Left lung (tissue), 14 donors: ENCODE measurements around the gene SYS1. TPM values are rescaled to one million over a fixed set of nuclear protein-coding genes. Genes with fewer than 3 reads are reported as not detected.

Source experiments
- ATAC-seq: fragments of 200-7000 bp; cut with Tn5 transposase; one replicate; pipeline ENCODE4 v1.9.1; 2020; ENCODE audit warnings: moderate library complexity
- DNase-seq, 4 donors: peaks; one replicate each; pipeline ENCODE4 v3.0.0-alpha.2; 2013 to 2020
- H3K27ac ChIP-seq, 2 donors: fragments of 200-600 bp; sonication (generic) in 1 of 2; one replicate each; pipeline versions ENCODE4 v1.5.0 to v1.8.0; 2020 to 2021
- H3K27me3 ChIP-seq, 2 donors: fragments of 200-600 bp; sonication (generic) in 1 of 2; one replicate each; pipeline versions ENCODE4 v1.5.0 to v1.8.0; 2020 to 2021
- H3K36me3 ChIP-seq, 2 donors: fragments of 200-600 bp; sonication (generic) in 1 of 2; one replicate each; pipeline versions ENCODE4 v1.5.0 to v1.8.0; 2020 to 2021
- H3K4me1 ChIP-seq, 2 donors: fragments of 200-600 bp; one replicate each; pipeline ENCODE4 v1.8.0; 2021
- H3K4me3 ChIP-seq, 2 donors: fragments of 200-600 bp; sonication (generic) in 1 of 2; one replicate each; pipeline versions ENCODE4 v1.5.0 to v1.8.0; 2020 to 2021; ENCODE audit warnings: mild to moderate bottlenecking in 1 of 2
- H3K9me3 ChIP-seq, 2 donors: fragments of 200-600 bp; sonication (generic) in 1 of 2; one replicate each; pipeline versions ENCODE4 v1.5.0 to v1.8.0; 2020 to 2021
- CTCF ChIP-seq, 2 donors: fragments of 200-600 bp; sonication (generic) in 1 of 2; IDR thresholded peaks; one replicate each; pipeline versions ENCODE4 v1.5.0 to v1.8.0; 2021; ENCODE audit warnings: antibody characterized with exemption in 2 of 2
- intact Hi-C, 2 donors: fragments of 100-400 bp; cut with DNase I; formaldehyde crosslinking; loops; one replicate each; pipeline versions ENCODE4 v1.11.2 to v1.14.2; 2022
- long read RNA-seq, 12 donors: library from polyadenylated mRNA in 2 of 12; unstranded in 2 of 12; transcript quantifications; one replicate each; pipeline ENCODE4 v2.0.0 and lab custom pipeline, GENCODE V29; 2019 to 2026
- polyA plus RNA-seq, 6 donors: library from polyadenylated mRNA; unstranded; fragments of 120-200 nt; gene quantifications; one replicate each; pipeline ENCODE4 v1.2.1, GENCODE V29; 2013; ENCODE audit not compliant: insufficient read length in 6 of 6
- total RNA-seq, 2 donors: library from RNA; stranded (reverse); fragmentation: NEBNext Ultra II Directional; extraction: Animal tissue kit (Norgen Biotek cat#: 25700); gene quantifications; one replicate each; pipeline ENCODE4 v1.2.1, GENCODE V29; 2021
- donor health status: DM: no; HTN: yes; CAD: no.
- donor health status: DM: no; HTN: no; CAD: no.

The SYS1 gene
- total RNA-seq = 10 to 100 TPM; 44.3 to 48.8 TPM
- 10 to 100 TPM; 20.8 to 27.3 (median 23.1) TPM for polyA plus RNA-seq
- long read RNA-seq, donor 1, transcript SYS1-201 (4 exons, 2,862 nt) = major isoform, 20 of 22 reads
- long read RNA-seq, donor 1, partial matches to known transcripts = 0 of 22 reads
- long read RNA-seq, donor 1, other reads (novel, unspliced or antisense) = 0 of 22 reads
- long read RNA-seq, donor 2, transcript SYS1-201 (4 exons, 2,862 nt) = major isoform, 14 of 17 reads
- long read RNA-seq, donor 2, partial matches to known transcripts = 0 of 17 reads
- long read RNA-seq, donor 2, other reads (novel, unspliced or antisense) = 0 of 17 reads
- long read RNA-seq, donor 3, transcript SYS1-201 (4 exons, 2,862 nt) = major isoform, 10 of 11 reads
- long read RNA-seq, donor 3, partial matches to known transcripts = 0 of 11 reads
- long read RNA-seq, donor 3, other reads (novel, unspliced or antisense) = 0 of 11 reads
- long read RNA-seq, donor 4, transcript SYS1-201 (4 exons, 2,862 nt) = major isoform, 44 of 50 reads
- long read RNA-seq, donor 4, partial matches to known transcripts = 0 of 50 reads
- long read RNA-seq, donor 4, other reads (novel, unspliced or antisense) = 0 of 50 reads
- long read RNA-seq, donor 5, transcript SYS1-201 (4 exons, 2,862 nt) = major isoform, 8 of 12 reads
- long read RNA-seq, donor 5, partial matches to known transcripts = 0 of 12 reads
- long read RNA-seq, donor 5, other reads (novel, unspliced or antisense) = 0 of 12 reads
- long read RNA-seq, donor 6, transcript SYS1-201 (4 exons, 2,862 nt) = major isoform, 13 of 18 reads
- long read RNA-seq, donor 6, partial matches to known transcripts = 0 of 18 reads
- long read RNA-seq, donor 6, other reads (novel, unspliced or antisense) = 0 of 18 reads
- long read RNA-seq, donor 7, transcript SYS1-201 (4 exons, 2,862 nt) = major isoform, 11 of 12 reads
- long read RNA-seq, donor 7, partial matches to known transcripts = 0 of 12 reads
- long read RNA-seq, donor 7, other reads (novel, unspliced or antisense) = 0 of 12 reads
- long read RNA-seq, donor 8, transcript SYS1-201 (4 exons, 2,862 nt) = major isoform, 9 of 9 reads
- long read RNA-seq, donor 8, partial matches to known transcripts = 0 of 9 reads
- long read RNA-seq, donor 8, other reads (novel, unspliced or antisense) = 0 of 9 reads
- long read RNA-seq, donor 9 = 0 reads
- long read RNA-seq, donor 10, transcript SYS1-205 (3 exons, 433 nt) = minor isoform, 11 of 89 reads
- long read RNA-seq, donor 10, transcript SYS1-201 (4 exons, 2,862 nt) = major isoform, 72 of 89 reads
- long read RNA-seq, donor 10, partial matches to known transcripts = 0 of 89 reads
- long read RNA-seq, donor 10, other reads (novel, unspliced or antisense) = 2 of 89 reads
- long read RNA-seq, donor 11, transcript SYS1-205 (3 exons, 433 nt) = major isoform, 9 of 28 reads
- long read RNA-seq, donor 11, transcript SYS1-201 (4 exons, 2,862 nt) = major isoform, 9 of 28 reads
- long read RNA-seq, donor 11, partial matches to known transcripts = 9 of 28 reads
- long read RNA-seq, donor 11, other reads (novel, unspliced or antisense) = 0 of 28 reads
- long read RNA-seq, donor 12, transcript SYS1-201 (4 exons, 2,862 nt) = major isoform, 13 of 16 reads
- long read RNA-seq, donor 12, partial matches to known transcripts = 0 of 16 reads
- long read RNA-seq, donor 12, other reads (novel, unspliced or antisense) = 0 of 16 reads

- ATAC-seq (peak; percentile 90), DNase-seq (peak; percentile 98 to 100 (median 99))
- H3K4me3 ChIP-seq = peak within 1 kb of the TSS; percentile 72 to 77
- no peaks in the 10 kb centered on the region for H3K27me3 ChIP-seq
- peak; percentile 69 to 81 for TF ChIP-seq CTCF (IDR thresholded peaks at IDR 0.05)
- intact Hi-C loops = loop anchor here in 1 of 2 donors (2.0 kb wide), 1 partner anchor 74 kb away; no protein-coding TSS in a partner anchor
- peaks cover 0 to 28% of the 10 kb centered on the region in 2 donors for H3K36me3 ChIP-seq
- no peaks in the 10 kb centered on the region for H3K9me3 ChIP-seq
- H3K4me1 ChIP-seq = peaks cover 36 to 85% of the 10 kb centered on the region in 2 donors
- H3K27ac ChIP-seq = peak within 1 kb of the TSS; percentile 94 to 97
Measured at GRCh38 chr20:45362804-45363610, at the start of gene SYS1. Gene SYS1 (plus strand): TSS chr20:45363156. CDS start chr20:45363532, 376 bp downstream.

GRCh38 chr20:45313943-45314342, 49.0 kb upstream of the SYS1 start:
- Histone ChIP-seq H3K4me3 (no peak overlapping the region), H3K27me3 (peaks cover 29 to 70% of the 10 kb centered on the region in 2 donors), H3K36me3 (no peaks in the 10 kb centered on the region), H3K4me1 (peaks cover 0 to 11% of the 10 kb centered on the region in 2 donors), H3K27ac (no peak overlapping the region), H3K9me3 (no peaks in the 10 kb centered on the region)
- ATAC-seq = no peak
- no peak for DNase-seq
- no peak for TF ChIP-seq CTCF (IDR thresholded peaks at IDR 0.05)
- intact Hi-C loops = no loop called here

GRCh38 chr20:45315672-45316071, 47.3 kb upstream of the SYS1 start:
- intact Hi-C loops = no loop called here
- Histone ChIP-seq H3K9me3 (no peaks in the 10 kb centered on the region), H3K4me1 (peaks cover 0 to 20% of the 10 kb centered on the region in 2 donors), H3K36me3 (no peaks in the 10 kb centered on the region), H3K27ac (no peak overlapping the region), H3K27me3 (peaks cover 29 to 70% of the 10 kb centered on the region in 2 donors), H3K4me3 (no peak overlapping the region)
- no peak for TF ChIP-seq CTCF (IDR thresholded peaks at IDR 0.05)
- DNase-seq (no peak), ATAC-seq (no peak)
